Right renal cortex interstitium (tissue), 3 donors: ENCODE measurements around the gene RUVBL2. TPM values are rescaled to one million over a fixed set of nuclear protein-coding genes. Genes with fewer than 3 reads are reported as not detected.
"Not testable (repeated sequence)": the region's sequence is repeated elsewhere in the genome, so short reads cannot be mapped to it uniquely, and the experiment has no call there.

Experiments
- DNase-seq, 3 donors: peaks; one replicate each; pipeline ENCODE4 v3.0.0-alpha.2; 2013; ENCODE audit warnings: low read depth in 3 of 3, low spot score in 2 of 3
- polyA plus RNA-seq, 3 donors: library from polyadenylated mRNA; unstranded; fragments of 120-200 nt; gene quantifications; one replicate each; pipeline ENCODE4 v1.2.1, GENCODE V29; 2013; ENCODE audit not compliant: insufficient read length in 3 of 3

The RUVBL2 gene
- polyA plus RNA-seq, 3 donors = 79.2 to 96.2 (median 86.9) TPM

DNA sequence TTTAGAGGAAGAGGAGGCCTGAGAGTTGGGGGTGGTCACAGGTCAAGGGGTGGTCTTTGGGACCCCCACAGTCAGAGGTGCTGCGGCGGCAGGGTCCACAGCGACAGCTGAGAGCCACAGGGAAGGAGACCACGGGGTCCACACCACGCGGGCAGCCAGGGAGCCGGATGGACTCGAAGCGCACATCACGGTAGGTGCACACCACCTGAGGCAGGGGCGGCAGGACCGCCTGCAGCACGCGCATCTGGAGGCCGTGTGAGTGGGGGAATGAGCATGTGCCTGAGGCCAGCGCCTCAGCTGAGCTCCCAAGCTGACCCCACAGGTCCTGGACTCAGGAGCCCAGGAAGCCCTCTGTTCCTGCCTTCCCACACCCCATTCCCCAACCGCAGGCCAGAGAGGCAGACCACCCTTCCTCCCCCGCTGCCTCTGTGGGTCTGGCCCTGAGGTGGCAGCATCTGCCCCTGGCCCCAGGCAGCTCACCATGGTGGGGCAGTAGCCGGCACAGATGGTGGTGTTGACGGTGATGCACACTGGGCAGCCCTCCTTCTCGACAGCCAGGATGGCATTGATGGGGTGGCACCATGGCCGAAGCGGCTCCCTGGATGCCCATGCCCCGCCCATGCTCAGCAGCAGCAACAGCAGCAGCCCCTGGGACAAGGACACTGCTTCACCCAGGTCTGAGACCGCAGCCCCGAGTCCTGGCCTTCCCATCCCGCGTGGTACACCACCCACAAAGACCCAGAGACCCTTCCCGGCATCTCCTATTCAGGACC, 22.6 kb downstream of the RUVBL2 start:
- no peak for DNase-seq

DNA sequence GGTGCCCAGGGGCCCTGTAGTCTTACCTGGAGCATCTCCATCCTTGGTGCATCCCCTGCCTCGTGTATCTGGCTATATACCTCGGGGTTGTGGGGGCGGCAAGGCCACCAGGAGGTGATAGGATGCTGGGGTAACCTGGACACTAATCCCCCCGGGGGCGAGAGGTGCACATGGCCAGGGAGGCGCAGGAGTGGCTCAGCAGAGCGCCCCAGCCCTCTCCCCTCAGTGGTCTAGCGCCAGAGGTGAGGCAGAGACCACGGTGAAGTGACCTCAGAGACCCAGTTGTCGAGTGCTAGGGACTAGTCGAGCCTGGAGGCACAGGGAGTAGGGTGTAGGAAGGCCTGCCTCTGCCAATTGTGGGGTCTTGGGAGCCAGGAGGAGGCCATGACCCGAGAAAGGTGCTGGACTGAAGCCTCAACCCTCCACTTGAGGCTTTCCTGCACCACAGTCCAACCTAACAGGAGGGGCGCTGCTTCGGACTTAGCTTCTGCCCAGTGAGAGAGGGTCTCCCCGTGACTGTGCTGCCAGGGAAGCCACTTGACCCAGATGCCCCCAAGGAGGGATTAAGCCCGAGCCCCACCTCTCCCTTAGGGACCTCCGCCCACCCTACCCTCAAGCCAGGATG, 23.5 kb downstream of the RUVBL2 start, which contains the start of gene LHB:
LHB (minus strand) TSS at position 51 of the 625 bp plus-strand sequence; CDS start at position 41, 10 bp downstream.
- no peak for DNase-seq

DNA sequence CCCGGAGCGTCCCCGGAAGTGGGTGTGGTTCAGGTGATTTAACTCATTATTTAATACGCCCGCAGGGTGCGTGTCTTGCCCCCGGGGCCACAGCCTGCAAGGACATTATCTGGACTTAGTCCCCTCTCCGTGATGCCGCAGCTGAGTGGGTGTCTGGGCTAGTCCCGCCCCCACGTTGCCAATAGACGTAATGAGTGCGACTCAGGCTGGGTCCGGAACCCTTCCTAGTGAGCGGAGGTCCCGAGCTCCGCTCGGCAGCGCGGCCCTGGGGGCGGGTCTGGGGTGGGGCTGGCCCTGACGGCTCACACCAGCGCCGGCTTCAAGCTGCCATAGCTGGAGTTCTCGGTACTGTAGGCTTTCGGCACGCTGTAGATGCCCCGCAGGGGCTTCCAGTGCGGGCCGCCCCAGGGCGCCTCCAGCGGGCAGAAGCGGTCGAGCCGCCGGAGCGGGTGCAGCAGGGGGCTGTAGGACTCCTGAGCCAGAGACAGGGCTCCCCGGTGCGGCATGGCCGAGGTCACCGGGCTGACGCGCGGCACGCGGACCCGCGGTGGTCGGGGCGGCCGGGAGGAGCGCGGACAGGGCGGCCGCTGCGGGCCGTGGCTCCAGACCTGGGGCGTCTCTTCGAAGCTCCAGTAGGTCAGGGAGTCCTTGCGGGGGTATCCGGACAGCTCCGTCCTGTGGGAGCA, 24.1 kb downstream of the RUVBL2 start:
- DNase-seq = no peak

DNA sequence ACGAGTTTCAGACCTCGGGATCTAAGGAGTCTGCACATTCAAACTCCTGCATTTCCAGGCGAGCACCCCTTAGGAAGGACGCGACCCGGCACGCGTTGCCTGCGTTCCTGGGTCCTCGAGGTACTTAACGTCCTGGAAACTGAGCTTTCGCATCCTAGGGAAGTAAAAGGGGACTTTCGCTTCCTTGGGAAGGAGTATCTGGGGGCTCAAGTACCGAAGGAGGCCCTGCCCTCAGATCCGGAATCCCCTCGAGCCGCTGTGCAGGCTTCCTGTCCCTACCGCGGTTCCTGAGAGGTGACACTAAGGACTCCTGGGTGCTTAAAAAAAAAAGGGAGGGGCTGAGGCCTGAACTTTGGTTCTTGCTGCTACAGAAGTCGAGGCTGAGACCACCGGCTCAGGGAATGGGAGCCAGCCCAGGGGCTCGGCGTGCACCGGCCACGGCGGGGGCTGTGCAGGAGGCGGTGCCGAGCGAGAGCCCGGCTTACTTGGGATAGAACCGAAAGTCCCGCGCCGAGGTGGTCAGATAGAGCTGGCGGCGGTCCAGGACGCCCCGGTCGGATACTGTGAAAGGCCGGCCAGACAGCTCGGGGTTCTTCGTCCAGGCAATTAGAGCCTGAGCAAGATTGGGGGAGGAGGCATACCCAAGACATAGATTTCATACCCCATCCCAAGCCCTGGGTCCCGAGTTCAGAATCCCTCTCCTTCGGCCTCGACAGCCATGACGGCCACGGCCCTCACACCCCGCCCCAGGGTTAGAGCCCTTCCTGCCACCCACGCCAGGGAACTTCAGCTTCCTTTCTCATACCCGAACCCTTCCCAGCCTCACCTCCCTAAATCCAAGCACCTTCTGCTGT, 24.9 kb downstream of the RUVBL2 start:
- not testable (repeated sequence) for DNase-seq

DNA sequence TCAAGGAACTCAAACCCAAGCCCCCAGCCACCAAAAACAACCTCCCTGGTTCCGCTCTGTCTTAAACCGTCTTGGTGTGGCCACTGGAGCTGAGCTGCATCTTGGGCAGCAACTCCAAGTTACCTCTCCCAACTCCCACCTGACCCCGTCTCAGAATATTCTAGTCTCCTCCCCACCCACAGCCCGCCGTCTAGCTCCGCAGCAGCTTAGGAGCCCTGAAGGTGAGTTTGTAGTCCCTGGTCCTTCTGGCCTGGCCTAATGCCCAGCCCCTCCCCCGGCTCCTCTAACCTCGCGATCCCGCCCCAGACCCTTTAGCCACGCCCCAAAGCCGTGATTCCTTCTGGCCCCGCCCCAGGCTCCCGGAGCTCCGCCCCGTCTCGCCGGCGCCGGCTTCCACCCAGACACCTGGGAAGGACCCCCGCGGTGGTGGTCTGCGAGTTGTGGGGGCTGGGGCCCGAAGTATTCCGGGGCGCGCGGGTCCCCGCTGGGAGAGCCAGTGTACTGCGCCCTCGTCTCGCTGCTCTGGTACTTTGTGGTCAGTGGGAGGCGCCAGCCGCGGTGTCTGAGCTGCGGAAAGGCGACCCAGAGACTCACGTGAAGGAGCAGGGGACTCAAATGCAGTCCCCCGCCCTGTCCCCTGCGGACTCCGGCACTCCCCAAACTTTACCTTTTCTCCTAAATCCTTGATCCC, 25.7 kb downstream of the RUVBL2 start:
- DNase-seq = no peak

DNA sequence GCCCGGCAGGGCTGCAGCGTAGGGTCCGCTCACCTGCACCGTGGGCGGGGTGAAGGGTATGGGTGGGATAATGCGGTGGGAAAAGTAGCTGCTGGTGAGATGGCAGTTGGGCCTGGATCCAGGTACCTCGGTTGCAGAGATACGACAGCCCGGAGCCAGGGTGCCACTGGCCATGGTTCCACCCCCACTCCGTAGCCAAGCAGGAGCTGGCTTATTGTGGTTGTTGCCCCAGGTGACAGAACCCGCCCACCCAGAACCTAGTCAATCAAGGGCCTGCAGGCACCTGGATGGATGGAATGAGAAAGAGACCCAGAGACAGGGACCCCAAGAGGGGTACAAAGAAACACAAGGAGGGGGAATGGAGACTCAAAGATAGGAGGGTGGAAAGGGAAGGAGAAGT, 26.7 kb downstream of the RUVBL2 start:
- DNase-seq = no peak

DNA sequence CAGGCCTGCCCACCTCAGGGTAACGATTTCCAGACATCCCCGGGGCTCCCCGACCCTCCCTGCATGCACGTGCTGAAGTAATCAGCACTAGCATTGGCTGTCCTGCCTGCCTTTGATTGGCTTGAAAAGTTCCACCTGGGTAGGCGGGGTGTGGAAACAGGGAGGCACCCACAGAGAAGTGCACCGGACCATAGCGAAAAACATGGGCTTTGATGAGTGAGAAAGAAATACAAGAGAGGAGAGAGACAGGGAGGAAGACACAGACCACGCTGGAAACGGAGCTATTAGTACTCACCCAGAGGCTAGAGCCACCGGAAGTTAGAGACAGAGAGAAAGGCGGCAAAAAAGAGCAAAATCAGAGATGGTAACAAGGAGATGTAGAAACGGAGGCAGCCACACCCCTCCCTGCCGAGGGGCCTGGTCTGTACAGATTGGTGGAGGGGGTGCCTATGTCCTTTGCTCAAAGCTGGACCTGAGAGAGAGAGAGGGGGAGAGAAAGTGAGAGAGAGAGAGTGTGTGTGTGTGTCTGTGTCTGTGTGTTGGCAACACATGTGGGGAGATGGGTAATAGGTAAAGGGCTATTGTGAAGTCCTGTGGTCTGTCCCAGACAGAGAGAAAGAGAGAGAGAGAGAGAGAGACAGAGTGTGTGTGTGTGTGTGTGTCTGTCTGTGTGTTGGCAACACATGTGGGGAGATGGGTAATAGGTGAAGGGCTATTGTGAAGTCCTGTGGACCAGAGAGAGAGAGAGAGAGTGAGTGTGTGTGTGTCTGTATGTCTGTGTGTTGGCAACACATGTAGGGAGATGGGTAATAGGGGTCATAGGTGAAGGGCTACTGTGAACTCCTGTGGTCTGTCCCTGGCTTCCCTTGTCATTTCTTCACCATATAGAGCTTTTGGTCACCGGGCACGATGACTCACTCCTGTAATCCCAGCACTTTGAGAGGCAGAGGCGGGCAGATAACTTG, 27.5 kb downstream of the RUVBL2 start:
- no peak for DNase-seq

DNA sequence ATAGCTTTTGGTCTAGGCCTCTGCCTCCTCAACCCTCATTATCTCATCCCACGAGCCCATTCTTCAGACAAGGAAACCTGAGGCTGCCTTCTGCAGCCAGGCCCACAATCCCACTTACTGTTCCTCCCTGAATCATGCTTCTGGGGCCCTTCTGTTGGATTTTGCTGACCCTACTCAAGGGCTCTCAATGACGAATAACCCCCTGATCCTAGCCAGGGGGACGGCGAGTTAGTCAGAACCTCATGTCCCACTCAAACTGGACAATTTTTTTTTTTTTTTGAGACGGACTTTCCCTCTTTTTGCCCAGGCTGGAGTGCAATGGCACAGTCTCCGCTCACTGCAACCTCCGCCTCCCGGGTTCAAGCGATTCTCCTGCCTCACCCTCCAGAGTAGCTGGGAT, 28.4 kb downstream of the RUVBL2 start:
- no peak for DNase-seq

DNA sequence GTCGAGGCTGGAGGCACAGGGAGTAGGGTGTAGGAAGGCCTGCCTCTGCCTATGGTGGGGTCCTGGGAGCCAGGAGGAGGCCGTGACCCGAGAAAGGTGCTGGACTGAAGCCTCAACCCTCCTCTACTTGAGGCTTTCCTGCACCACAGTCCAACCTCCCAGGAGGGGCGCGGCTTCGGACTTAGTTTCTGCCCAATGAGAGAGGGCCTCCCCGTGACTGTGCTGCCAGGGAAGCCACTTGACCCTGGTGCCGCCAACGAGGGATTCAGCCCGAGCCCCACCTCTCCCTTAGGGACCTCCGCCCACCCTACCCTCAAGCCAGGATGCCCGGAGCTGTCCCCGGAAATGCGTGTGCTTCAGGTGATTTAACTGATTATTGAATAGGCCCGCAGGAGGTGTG, 30.5 kb downstream of the RUVBL2 start, which contains the start of gene CGB3:
CGB3 (minus strand) TSS at position 101 of the 400 bp plus-strand sequence. CDS start 362 bp downstream, outside the sequence.
- not testable (repeated sequence) for DNase-seq

DNA sequence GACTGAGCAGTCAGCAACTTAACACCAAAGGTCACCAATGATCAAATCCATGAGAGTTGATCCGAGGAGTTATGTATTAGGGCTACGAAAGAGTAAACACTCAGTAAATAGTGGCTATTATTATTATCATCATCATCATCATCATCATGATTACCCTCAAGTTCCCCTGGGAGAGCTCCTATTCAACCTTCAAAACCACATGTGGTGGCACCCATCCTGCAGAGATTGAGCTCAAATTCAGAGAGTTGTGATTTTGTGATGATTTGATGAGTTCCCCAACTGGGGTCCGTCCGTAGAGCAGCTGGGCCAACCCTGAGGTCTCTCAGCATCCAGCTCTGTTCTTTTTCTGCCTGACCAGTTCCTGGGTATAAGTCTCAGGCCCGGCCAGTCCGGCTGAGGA, 31.4 kb downstream of the RUVBL2 start:
- DNase-seq = not testable (repeated sequence)

DNA sequence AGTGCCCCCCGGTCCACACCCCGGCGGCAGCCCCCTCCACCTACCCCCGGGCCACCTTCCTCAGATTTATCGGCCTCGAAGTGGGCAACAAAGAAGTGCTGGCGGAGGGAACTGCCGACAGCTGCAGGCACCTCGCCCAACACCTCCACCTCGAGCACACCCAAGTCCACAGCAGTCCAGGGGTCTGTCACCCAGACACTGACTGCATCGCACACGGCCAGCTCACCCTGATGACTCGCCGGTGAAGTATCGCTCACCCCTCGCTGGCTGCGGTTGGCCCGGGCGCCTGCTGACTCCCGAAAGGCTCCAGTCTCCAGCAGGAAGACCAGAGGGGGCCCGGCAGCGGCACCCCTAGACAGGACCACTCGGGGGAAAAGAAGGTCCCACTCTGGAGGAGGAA, 31.9 kb downstream of the RUVBL2 start:
- DNase-seq = not testable (repeated sequence)

DNA sequence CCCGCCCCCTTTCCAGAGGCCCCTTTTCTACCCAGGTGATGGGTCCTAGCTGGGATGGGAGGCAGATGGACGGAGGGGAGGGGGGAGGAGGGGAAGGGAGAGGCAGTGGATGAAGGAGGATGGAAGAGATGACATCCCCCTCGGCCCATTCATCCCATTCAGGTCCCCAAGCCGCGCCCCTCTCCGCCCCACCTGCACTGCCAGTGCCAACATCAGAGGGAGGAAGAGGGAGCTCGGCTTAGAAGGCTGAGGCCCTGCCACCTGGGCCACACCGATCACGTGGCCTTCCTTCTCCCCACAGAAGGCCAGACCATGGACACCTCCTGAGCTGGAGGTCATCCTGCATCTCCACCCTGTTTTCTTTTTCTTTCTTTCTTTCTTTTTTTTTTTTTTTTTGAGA, 35.0 kb downstream of the RUVBL2 start:
- not testable (repeated sequence) for DNase-seq

DNA sequence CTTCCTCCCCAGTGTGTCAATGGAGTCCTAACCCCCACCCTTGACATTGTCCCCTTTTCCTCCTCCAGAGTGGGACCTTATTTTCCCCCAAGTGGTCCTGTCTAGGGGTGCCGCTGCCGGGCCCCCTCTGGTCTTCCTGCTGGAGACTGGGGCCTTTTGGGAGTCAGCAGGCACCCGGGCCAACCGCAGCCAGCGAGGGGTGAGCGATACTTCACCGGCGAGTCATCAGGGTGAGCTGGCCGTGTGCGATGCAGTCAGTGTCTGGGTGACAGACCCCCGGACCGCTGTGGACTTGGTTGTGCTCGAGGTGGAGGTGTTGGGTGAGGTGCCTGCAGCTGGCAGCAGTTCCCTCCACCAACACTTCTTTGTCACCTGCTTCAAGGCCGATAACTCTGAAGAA, 36.1 kb downstream of the RUVBL2 start:
- not testable (repeated sequence) for DNase-seq

DNA sequence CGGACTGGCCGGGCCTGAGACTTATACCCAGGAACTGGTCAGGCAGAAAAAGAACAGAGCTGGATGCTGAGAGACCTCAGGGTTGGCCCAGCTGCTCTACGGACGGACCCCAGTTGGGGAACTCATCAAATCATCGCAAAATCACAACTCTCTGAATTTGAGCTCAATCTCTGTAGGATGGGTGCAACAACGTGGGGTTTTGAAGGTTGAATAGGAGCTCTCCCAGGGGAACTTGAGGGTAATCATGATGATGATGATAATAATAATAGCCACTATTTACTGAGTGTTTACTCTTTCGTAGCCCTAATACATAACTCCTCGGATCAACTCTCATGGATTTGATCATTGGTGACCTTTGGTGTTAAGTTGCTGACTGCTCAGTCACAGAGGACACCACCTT, 36.6 kb downstream of the RUVBL2 start:
- not testable (repeated sequence) for DNase-seq

DNA sequence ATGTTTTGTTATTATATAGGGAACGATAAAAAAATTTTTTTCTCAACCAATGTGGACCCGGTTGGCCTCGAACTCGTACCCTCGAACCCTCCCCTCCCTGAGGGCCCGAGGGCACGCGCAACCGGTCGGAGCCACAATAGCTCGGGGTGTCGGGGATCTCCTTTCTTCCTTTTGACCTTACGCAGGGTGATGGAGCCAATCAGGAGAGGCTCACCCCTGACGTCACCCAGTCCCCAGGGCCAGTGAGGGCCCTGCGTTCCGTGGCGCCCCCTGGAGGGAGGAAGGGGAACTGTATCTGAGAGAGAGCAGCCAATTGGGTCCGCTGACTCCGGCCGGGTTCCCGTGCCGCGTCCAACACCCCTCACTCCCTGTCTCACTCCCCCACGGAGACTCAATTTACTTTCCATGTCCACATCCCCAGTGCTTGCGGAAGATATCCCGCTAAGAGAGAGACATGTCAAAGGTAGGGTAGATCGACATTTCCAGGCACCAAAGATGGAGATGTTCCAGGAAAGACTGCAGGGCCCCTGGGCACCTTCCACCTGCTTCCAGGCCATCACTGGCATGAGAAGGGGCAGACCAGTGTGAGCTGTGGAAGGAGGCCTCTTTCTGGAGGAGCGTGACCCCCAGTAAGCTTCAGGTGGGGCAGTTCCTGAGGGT, 38.1 kb downstream of the RUVBL2 start, which contains the start of gene CGB2:
CGB2 (plus strand) TSS at position 249 of the 660 bp plus-strand sequence; CDS start at position 455, 206 bp downstream.
- DNase-seq = not testable (repeated sequence)

DNA sequence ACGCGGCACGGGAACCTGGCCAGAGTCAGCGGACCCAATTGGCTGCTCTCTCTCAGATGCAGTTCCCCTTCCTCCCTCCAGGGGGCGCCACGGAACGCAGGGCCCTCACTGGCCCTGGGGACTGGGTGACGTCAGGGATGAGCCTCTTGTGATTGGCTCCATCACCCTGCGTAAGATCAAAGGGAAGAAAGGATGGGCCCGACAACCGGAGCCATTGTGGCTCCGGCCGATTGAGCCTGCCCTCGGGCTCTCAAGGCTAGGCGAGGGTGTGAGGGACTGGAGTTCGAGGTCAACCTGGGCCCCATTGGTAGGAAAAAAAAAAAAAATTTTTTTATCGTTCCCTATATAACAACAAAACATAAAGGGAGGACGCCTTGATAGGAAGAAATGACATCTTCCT, 43.1 kb downstream of the RUVBL2 start, which contains the start of gene CGB1:
CGB1 (minus strand) TSS at position 81 of the 400 bp plus-strand sequence. CDS start 184 bp downstream, outside the sequence.
- DNase-seq = not testable (repeated sequence)

DNA sequence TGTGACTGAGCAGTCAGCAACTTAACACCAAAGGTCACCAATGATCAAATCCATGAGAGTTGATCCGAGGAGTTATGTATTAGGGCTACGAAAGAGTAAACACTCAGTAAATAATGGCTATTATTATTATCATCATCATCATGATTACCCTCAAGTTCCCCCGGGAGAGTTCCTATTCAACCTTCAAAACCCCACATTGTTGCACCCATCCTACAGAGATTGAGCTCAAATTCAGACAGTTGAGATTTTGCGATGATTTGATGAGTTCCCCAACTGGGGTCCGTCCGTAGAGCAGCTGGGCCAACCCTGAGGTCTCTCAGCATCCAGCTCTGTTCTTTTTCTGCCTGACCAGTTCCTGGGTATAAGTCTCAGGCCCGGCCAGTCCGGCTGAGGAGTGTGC, 44.4 kb downstream of the RUVBL2 start:
- not testable (repeated sequence) for DNase-seq
